IgD-negative memory B cell (primary cell): ENCODE results near the gene RNF26. TPM values are rescaled to one million over a fixed set of nuclear protein-coding genes. Genes with fewer than 3 reads are reported as not detected.

Experiments used
- H3K27ac Mint-ChIP-seq, 3 donors: one replicate each; pipeline ENCODE4 v1.8.0; 2020 to 2022; ENCODE audit warnings: mild to moderate bottlenecking in 3 of 3, mixed read lengths in 3 of 3, moderate library complexity in 1 of 3
- H3K27me3 Mint-ChIP-seq: one replicate; pipeline ENCODE4 v1.8.0; 2021; ENCODE audit warnings: mixed read lengths
- H3K36me3 Mint-ChIP-seq: one replicate; pipeline ENCODE4 v1.8.0; 2020; ENCODE audit warnings: mild to moderate bottlenecking, mixed read lengths
- H3K4me1 Mint-ChIP-seq, 3 donors: one replicate each; pipeline ENCODE4 v1.8.0; 2020 to 2022; ENCODE audit warnings: mixed read lengths in 3 of 3, mild to moderate bottlenecking in 1 of 3
- H3K4me3 Mint-ChIP-seq, 4 donors: one replicate each; pipeline ENCODE4 v1.8.0; 2020 to 2022; ENCODE audit warnings: mild to moderate bottlenecking in 4 of 4, mixed read lengths in 4 of 4, moderate library complexity in 3 of 4
- H3K9me3 Mint-ChIP-seq, 3 donors: one replicate each; pipeline ENCODE4 v1.8.0; 2020 to 2021; ENCODE audit warnings: mixed read lengths in 3 of 3, mild to moderate bottlenecking in 1 of 3
- polyA plus RNA-seq: library from polyadenylated mRNA; unstranded; fragments of 300-500 nt; fragmentation: Illumina TruSeq; gene quantifications from one replicate; pipeline ENCODE4 v1.2.3, GENCODE V29; 2021

The RNF26 gene
- polyA plus RNA-seq, 1 donor from 2014 or later, result 41.1 TPM

- no peaks in the 10 kb centered on the region for H3K4me1 Mint-ChIP-seq
- H3K27ac Mint-ChIP-seq, result no peak overlapping the region
- peaks cover 0 to 3% (median 0%) of the 10 kb centered on the region in 3 donors for H3K9me3 Mint-ChIP-seq
- H3K27me3 Mint-ChIP-seq, result peaks cover 28% of the 10 kb centered on the region
- H3K36me3 Mint-ChIP-seq, result no peaks in the 10 kb centered on the region
- no peak overlapping the region for H3K4me3 Mint-ChIP-seq
Measured at GRCh38 chr11:119347242-119347641, 12.9 kb downstream of the RNF26 start.

- Mint-ChIP-seq H3K4me1 (no peaks in the 10 kb centered on the region), H3K27me3 (peaks cover 29% of the 10 kb centered on the region), H3K9me3 (peaks cover 0 to 3% (median 0%) of the 10 kb centered on the region in 3 donors), H3K27ac (no peak overlapping the region), H3K36me3 (no peaks in the 10 kb centered on the region), H3K4me3 (no peak overlapping the region)
Measured at GRCh38 chr11:119347940-119348605, 13.7 kb downstream of the RNF26 start.

- Mint-ChIP-seq H3K4me3 (no peak overlapping the region), H3K4me1 (no peaks in the 10 kb centered on the region), H3K27me3 (peaks cover 25% of the 10 kb centered on the region), H3K9me3 (peaks cover 0 to 3% (median 0%) of the 10 kb centered on the region in 3 donors), H3K36me3 (no peaks in the 10 kb centered on the region), H3K27ac (no peak overlapping the region)
Measured at GRCh38 chr11:119350302-119350701, 16.0 kb downstream of the RNF26 start.

- Mint-ChIP-seq H3K27me3 (peaks cover 27% of the 10 kb centered on the region), H3K27ac (no peak overlapping the region), H3K36me3 (no peaks in the 10 kb centered on the region), H3K4me1 (no peaks in the 10 kb centered on the region), H3K9me3 (peaks cover 0 to 3% (median 0%) of the 10 kb centered on the region in 3 donors), H3K4me3 (no peak overlapping the region)
Measured at GRCh38 chr11:119351232-119351631, 16.9 kb downstream of the RNF26 start.

- H3K27ac Mint-ChIP-seq, result peak overlapping the region in 1 of 3 donors; percentile 2
- H3K4me1 Mint-ChIP-seq, result peaks cover 0 to 5% (median 3%) of the 10 kb centered on the region in 3 donors
Measured at GRCh38 chr11:119352857-119353260, 18.5 kb downstream of the RNF26 start.

GRCh38 chr11:119355091-119355843 is 20.9 kb downstream of the RNF26 start:
- peaks cover 0 to 5% (median 4%) of the 10 kb centered on the region in 3 donors for H3K4me1 Mint-ChIP-seq
- peaks cover 32% of the 10 kb centered on the region for H3K27me3 Mint-ChIP-seq
- H3K36me3 Mint-ChIP-seq, result no peaks in the 10 kb centered on the region
- H3K4me3 Mint-ChIP-seq, result peak overlapping the region in 3 of 4 donors; percentile 70 to 91 (median 79)
- no peaks in the 10 kb centered on the region for H3K9me3 Mint-ChIP-seq
- H3K27ac Mint-ChIP-seq, result no peak overlapping the region

More at GRCh38 chr11:119352857-119353260, 18.5 kb downstream of the RNF26 start:
- no peak overlapping the region for H3K4me3 Mint-ChIP-seq
- H3K36me3 Mint-ChIP-seq, result no peaks in the 10 kb centered on the region
- H3K9me3 Mint-ChIP-seq, result peaks cover 0 to under 1% (median 0%) of the 10 kb centered on the region in 3 donors
- H3K27me3 Mint-ChIP-seq, result peaks cover 29% of the 10 kb centered on the region

GRCh38 chr11:119356349-119357031 is 22.2 kb downstream of the RNF26 start:
- H3K27ac Mint-ChIP-seq, result no peak overlapping the region
- no peaks in the 10 kb centered on the region for H3K36me3 Mint-ChIP-seq
- H3K27me3 Mint-ChIP-seq, result peaks cover 29% of the 10 kb centered on the region
- H3K4me1 Mint-ChIP-seq, result peaks cover 0 to 5% (median 4%) of the 10 kb centered on the region in 3 donors
- H3K9me3 Mint-ChIP-seq, result no peaks in the 10 kb centered on the region
- peak overlapping the region; percentile 79 to 98 (median 87) for H3K4me3 Mint-ChIP-seq

GRCh38 chr11:119357074-119357473 is 22.7 kb downstream of the RNF26 start:
- Mint-ChIP-seq H3K4me3 (peak overlapping the region; percentile 50 to 79 (median 56)), H3K27me3 (peaks cover 31% of the 10 kb centered on the region), H3K9me3 (no peaks in the 10 kb centered on the region), H3K4me1 (peaks cover 2 to 5% (median 4%) of the 10 kb centered on the region in 3 donors), H3K36me3 (no peaks in the 10 kb centered on the region), H3K27ac (peak overlapping the region in 1 of 3 donors; percentile 31)

- Mint-ChIP-seq H3K9me3 (peaks cover 0 to 3% (median 0%) of the 10 kb centered on the region in 3 donors), H3K4me3 (no peak overlapping the region), H3K4me1 (peaks cover 7 to 12% (median 10%) of the 10 kb centered on the region in 3 donors), H3K36me3 (no peaks in the 10 kb centered on the region), H3K27ac (no peak overlapping the region), H3K27me3 (peaks cover 32% of the 10 kb centered on the region)
Measured at GRCh38 chr11:119359365-119360214, 25.3 kb downstream of the RNF26 start.

GRCh38 chr11:119361056-119361787 is 26.9 kb downstream of the RNF26 start:
- Mint-ChIP-seq H3K27ac (no peak overlapping the region), H3K4me1 (peaks cover 7 to 16% (median 10%) of the 10 kb centered on the region in 3 donors), H3K4me3 (no peak overlapping the region), H3K9me3 (peaks cover 0 to 3% (median 0%) of the 10 kb centered on the region in 3 donors), H3K27me3 (peaks cover 37% of the 10 kb centered on the region), H3K36me3 (no peaks in the 10 kb centered on the region)

- H3K27me3 Mint-ChIP-seq, result peaks cover 43% of the 10 kb centered on the region
- H3K36me3 Mint-ChIP-seq, result no peaks in the 10 kb centered on the region
- peak overlapping the region in 2 of 4 donors; percentile 4 to 21 for H3K4me3 Mint-ChIP-seq
- peaks cover 6 to 18% (median 8%) of the 10 kb centered on the region in 3 donors for H3K4me1 Mint-ChIP-seq
- H3K9me3 Mint-ChIP-seq, result peaks cover 0 to 4% (median 0%) of the 10 kb centered on the region in 3 donors
- no peak overlapping the region for H3K27ac Mint-ChIP-seq
Measured at GRCh38 chr11:119361941-119362725, 27.8 kb downstream of the RNF26 start.

GRCh38 chr11:119362741-119363080 is 28.4 kb downstream of the RNF26 start:
- H3K27me3 Mint-ChIP-seq, result peaks cover 46% of the 10 kb centered on the region
- H3K36me3 Mint-ChIP-seq, result no peaks in the 10 kb centered on the region
- H3K27ac Mint-ChIP-seq, result no peak overlapping the region
- peak overlapping the region in 3 of 4 donors; percentile 4 to 65 (median 30) for H3K4me3 Mint-ChIP-seq
- peaks cover 0 to 4% (median 0%) of the 10 kb centered on the region in 3 donors for H3K9me3 Mint-ChIP-seq
- peaks cover 4 to 18% (median 5%) of the 10 kb centered on the region in 3 donors for H3K4me1 Mint-ChIP-seq
